Sigmoid colon (tissue), 4 donors: ENCODE data around the gene LRRC10.

Source experiments
- CTCF ChIP-seq, 4 experiments: fragments of 450-650 bp in 3 of 4; fragments of 200-600 bp in 1 of 4; IDR thresholded peaks; one replicate each; pipeline ENCODE4 v1.5.1; 2016 to 2019; ENCODE audit warnings: antibody characterized with exemption in 4 of 4, mild to moderate bottlenecking in 3 of 4, moderate library complexity in 2 of 4
- POLR2A ChIP-seq, 2 donors: fragments of 450-650 bp; IDR thresholded peaks; one replicate each; pipeline ENCODE4 v1.6.1; 2016; ENCODE audit warnings: antibody characterized with exemption in 2 of 2, mild to moderate bottlenecking in 2 of 2, moderate library complexity in 2 of 2
- POLR2AphosphoS5 ChIP-seq, 4 donors: sonication (generic); formaldehyde crosslinking; IDR thresholded peaks; one replicate each; pipeline ENCODE4 v1.6.1; 2017; ENCODE audit warnings: antibody characterized with exemption in 4 of 4

GRCh38 chr12:69660164-69660863 is 49.6 kb upstream of the LRRC10 start:
- TF ChIP-seq CTCF (IDR thresholded peaks at IDR 0.05) (no peak), POLR2A (IDR thresholded peaks at IDR 0.05) (no peak), POLR2AphosphoS5 (IDR thresholded peaks at IDR 0.05) (no peak)
